IMR-90 (cell line): ENCODE data around the gene MRTFA. TPM values are rescaled to one million over a fixed set of nuclear protein-coding genes. Genes with fewer than 3 reads are reported as not detected.
A peak's percentile ranks its signal among the peaks of the same experiment; 100 is the strongest.

Experiments used
- CHD1 ChIP-seq: IDR thresholded peaks from 2 replicates; pipeline ENCODE4 v1.6.1; 2012; ENCODE audit warnings: low read depth, low read length, improper control_type of control experiment
- NFE2L2 ChIP-seq: fragments of 150-350 bp; IDR thresholded peaks from 2 replicates; pipeline ENCODE4 v1.6.1; 2016; ENCODE audit warnings: low read depth, mild to moderate bottlenecking, low read length
- RAD21 ChIP-seq: IDR thresholded peaks from 2 replicates; pipeline ENCODE4 v1.6.1; 2012; ENCODE audit warnings: low read length, improper control_type of control experiment
- SMC3 ChIP-seq: fragments of 150-350 bp; IDR thresholded peaks from 2 replicates; pipeline ENCODE4 v1.6.1; 2016; ENCODE audit warnings: low read depth, mild to moderate bottlenecking, antibody characterized with exemption, low read length, moderate library complexity
- polyA plus RNA-seq, 3 experiments: library from polyadenylated mRNA; depleted of rRNA; stranded (reverse); fragments of >200 nt; gene quantifications; 2 replicates each; pipeline ENCODE4 v1.2.3, GENCODE V29; 2012; ENCODE audit warnings: low replicate concordance in 1 of 3
- total RNA-seq: library from RNA; depleted of rRNA; stranded (reverse); fragments of >200 nt; gene quantifications from 2 replicates; pipeline ENCODE4 v1.2.3, GENCODE V29; 2012

The MRTFA gene
- total and polyA plus RNA-seq, 2 of the 4 experiments (the other 2 are of a cell fraction): 12.5 to 17.2 TPM

GRCh38 chr22:40651563-40652501 is 15.3 kb upstream of the MRTFA start (continued):
- no peak for TF ChIP-seq CHD1
- peak; percentile 13; the same call in 1 of the 2 replicates for TF ChIP-seq RAD21
- no peak for TF ChIP-seq SMC3
- peak; percentile 86 for TF ChIP-seq NFE2L2
